NCI-H128 (cell line): ENCODE measurements around the gene NLRP10.

Experiments used
- DNase-seq: peaks from one replicate; lab custom pipeline; 2025; ENCODE audit not compliant: unreplicated experiment; lab: John Stamatoyannopoulos, UW

Gene NLRP10

GRCh38 chr11:7977232-7977917 is 12.1 kb upstream of the NLRP10 start:
- no peak for DNase-seq

GRCh38 chr11:7974668-7975067 is 9.4 kb upstream of the NLRP10 start:
- no peak for DNase-seq

- no peak for DNase-seq
These were observed 7.8 kb upstream of the NLRP10 start for GRCh38 chr11:7973011-7973410.

- no peak for DNase-seq
These were observed 6.6 kb upstream of the NLRP10 start for GRCh38 chr11:7971846-7972245.

- DNase-seq, result no peak
These were observed 4.8 kb upstream of the NLRP10 start for GRCh38 chr11:7969756-7970646.

GRCh38 chr11:7968686-7969085 is 3.4 kb upstream of the NLRP10 start:
- DNase-seq, result no peak

GRCh38 chr11:7967826-7968225 is 2.6 kb upstream of the NLRP10 start:
- DNase-seq, result no peak

GRCh38 chr11:7967097-7967496 is 1.9 kb upstream of the NLRP10 start:
- no peak for DNase-seq

GRCh38 chr11:7964873-7965272 is 374 bp downstream of the NLRP10 start:
- no peak for DNase-seq

- DNase-seq, result no peak
These were observed 986 bp downstream of the NLRP10 start for GRCh38 chr11:7964261-7964660.

GRCh38 chr11:7955191-7955590 is 10.1 kb downstream of the NLRP10 start:
- DNase-seq, result no peak

- DNase-seq, result no peak
These were observed 15.3 kb downstream of the NLRP10 start for GRCh38 chr11:7949934-7950333.

- DNase-seq, result no peak
These were observed 21.1 kb downstream of the NLRP10 start for GRCh38 chr11:7944123-7944522.

- no peak for DNase-seq
These were observed 23.6 kb downstream of the NLRP10 start, which contains the start of gene OR10A3 for GRCh38 chr11:7941608-7942007. Gene OR10A3 (minus strand): TSS chr11:7941708. CDS start chr11:7939520, 2,188 bp downstream.

- no peak for DNase-seq
These were observed 24.1 kb downstream of the NLRP10 start for GRCh38 chr11:7941146-7941545.

- no peak for DNase-seq
These were observed 28.6 kb downstream of the NLRP10 start for GRCh38 chr11:7936615-7937014.

GRCh38 chr11:7931168-7931567 is 34.1 kb downstream of the NLRP10 start, which contains the start of gene OR10A6:
Gene OR10A6 (minus strand): TSS chr11:7931268. CDS start chr11:7928662, 2,606 bp downstream.
- no peak for DNase-seq

GRCh38 chr11:7927635-7928034 is 37.6 kb downstream of the NLRP10 start:
- no peak for DNase-seq

GRCh38 chr11:7924536-7924935 is 40.7 kb downstream of the NLRP10 start:
- no peak for DNase-seq

GRCh38 chr11:7918141-7918540 is 47.1 kb downstream of the NLRP10 start:
- no peak for DNase-seq
